ENCODE results near the gene INF2.

DNA sequence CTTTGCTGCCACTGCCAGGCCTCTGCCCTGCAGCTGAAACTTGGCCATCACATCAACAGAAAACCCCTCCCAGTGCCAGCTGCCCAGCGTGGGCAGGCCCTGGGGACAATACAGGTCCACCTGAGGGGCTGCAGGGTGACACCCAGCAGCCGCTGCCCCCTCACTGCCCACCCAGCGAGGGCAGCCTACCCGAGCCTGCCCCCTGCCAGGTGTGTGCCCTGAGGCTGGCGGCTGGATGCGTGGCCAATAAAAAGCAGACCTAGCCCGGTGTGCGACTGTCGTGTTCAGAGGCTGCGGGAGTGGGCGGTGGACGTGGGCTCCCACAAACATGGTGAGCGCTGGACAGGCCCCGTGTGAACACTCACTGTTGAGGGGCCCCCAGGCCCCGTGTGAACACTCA lies 29.9 kb downstream of the INF2 start:
- no peak for TF ChIP-seq ZFP30 (CRISPR knock-in tag; IDR thresholded peaks at IDR 0.05)
- TF ChIP-seq CSDC2 (CRISPR knock-in tag; IDR thresholded peaks at IDR 0.05) = no peak
- no peak for TF ChIP-seq RARB (CRISPR knock-in tag; IDR thresholded peaks at IDR 0.05)
- TF ChIP-seq, protein P1, sequence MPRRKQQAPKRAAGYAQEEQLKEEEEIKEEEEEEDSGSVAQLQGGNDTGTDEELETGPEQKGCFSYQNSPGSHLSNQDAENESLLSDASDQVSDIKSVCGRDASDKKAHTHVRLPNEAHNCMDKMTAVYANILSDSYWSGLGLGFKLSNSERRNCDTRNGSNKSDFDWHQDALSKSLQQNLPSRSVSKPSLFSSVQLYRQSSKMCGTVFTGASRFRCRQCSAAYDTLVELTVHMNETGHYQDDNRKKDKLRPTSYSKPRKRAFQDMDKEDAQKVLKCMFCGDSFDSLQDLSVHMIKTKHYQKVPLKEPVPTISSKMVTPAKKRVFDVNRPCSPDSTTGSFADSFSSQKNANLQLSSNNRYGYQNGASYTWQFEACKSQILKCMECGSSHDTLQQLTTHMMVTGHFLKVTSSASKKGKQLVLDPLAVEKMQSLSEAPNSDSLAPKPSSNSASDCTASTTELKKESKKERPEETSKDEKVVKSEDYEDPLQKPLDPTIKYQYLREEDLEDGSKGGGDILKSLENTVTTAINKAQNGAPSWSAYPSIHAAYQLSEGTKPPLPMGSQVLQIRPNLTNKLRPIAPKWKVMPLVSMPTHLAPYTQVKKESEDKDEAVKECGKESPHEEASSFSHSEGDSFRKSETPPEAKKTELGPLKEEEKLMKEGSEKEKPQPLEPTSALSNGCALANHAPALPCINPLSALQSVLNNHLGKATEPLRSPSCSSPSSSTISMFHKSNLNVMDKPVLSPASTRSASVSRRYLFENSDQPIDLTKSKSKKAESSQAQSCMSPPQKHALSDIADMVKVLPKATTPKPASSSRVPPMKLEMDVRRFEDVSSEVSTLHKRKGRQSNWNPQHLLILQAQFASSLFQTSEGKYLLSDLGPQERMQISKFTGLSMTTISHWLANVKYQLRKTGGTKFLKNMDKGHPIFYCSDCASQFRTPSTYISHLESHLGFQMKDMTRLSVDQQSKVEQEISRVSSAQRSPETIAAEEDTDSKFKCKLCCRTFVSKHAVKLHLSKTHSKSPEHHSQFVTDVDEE (CRISPR knock-in tag; IDR thresholded peaks at IDR 0.05) = no peak
- no peak for TF ChIP-seq ARNTL (CRISPR knock-in tag; IDR thresholded peaks at IDR 0.05; ENCODE audit: borderline replicate concordance, low read depth)
- TF ChIP-seq ZFP3 (CRISPR knock-in tag; IDR thresholded peaks at IDR 0.05) = no peak
- no peak for TF ChIP-seq TCF4 (CRISPR knock-in tag; IDR thresholded peaks at IDR 0.05; ENCODE audit: borderline replicate concordance)
- TF ChIP-seq, protein P2, sequence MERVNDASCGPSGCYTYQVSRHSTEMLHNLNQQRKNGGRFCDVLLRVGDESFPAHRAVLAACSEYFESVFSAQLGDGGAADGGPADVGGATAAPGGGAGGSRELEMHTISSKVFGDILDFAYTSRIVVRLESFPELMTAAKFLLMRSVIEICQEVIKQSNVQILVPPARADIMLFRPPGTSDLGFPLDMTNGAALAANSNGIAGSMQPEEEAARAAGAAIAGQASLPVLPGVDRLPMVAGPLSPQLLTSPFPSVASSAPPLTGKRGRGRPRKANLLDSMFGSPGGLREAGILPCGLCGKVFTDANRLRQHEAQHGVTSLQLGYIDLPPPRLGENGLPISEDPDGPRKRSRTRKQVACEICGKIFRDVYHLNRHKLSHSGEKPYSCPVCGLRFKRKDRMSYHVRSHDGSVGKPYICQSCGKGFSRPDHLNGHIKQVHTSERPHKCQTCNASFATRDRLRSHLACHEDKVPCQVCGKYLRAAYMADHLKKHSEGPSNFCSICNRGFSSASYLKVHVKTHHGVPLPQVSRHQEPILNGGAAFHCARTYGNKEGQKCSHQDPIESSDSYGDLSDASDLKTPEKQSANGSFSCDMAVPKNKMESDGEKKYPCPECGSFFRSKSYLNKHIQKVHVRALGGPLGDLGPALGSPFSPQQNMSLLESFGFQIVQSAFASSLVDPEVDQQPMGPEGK (CRISPR knock-in tag; IDR thresholded peaks at IDR 0.05; ENCODE audit: borderline replicate concordance) = no peak
- no peak for TF ChIP-seq OSR1 (CRISPR knock-in tag; IDR thresholded peaks at IDR 0.05)
- TF ChIP-seq, protein P3, sequence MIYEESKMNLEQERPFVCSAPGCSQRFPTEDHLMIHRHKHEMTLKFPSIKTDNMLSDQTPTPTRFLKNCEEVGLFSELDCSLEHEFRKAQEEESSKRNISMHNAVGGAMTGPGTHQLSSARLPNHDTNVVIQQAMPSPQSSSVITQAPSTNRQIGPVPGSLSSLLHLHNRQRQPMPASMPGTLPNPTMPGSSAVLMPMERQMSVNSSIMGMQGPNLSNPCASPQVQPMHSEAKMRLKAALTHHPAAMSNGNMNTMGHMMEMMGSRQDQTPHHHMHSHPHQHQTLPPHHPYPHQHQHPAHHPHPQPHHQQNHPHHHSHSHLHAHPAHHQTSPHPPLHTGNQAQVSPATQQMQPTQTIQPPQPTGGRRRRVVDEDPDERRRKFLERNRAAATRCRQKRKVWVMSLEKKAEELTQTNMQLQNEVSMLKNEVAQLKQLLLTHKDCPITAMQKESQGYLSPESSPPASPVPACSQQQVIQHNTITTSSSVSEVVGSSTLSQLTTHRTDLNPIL (CRISPR knock-in tag; IDR thresholded peaks at IDR 0.05; ENCODE audit: low read depth) = no peak
- no peak for TF ChIP-seq TOX (CRISPR knock-in tag; IDR thresholded peaks at IDR 0.05; ENCODE audit: borderline replicate concordance)
- TF ChIP-seq ZC3H10 (CRISPR knock-in tag; IDR thresholded peaks at IDR 0.05) = no peak
- no peak for TF ChIP-seq PPARA (CRISPR knock-in tag; IDR thresholded peaks at IDR 0.05; ENCODE audit: borderline replicate concordance)

Data from SK-N-SH treated with all-trans-retinoic acid at 6 μM for 48 hours (cell line).